GM12892 (cell line): ENCODE measurements around the gene HOOK2.
"Not testable (repeated sequence)": the region's sequence is repeated elsewhere in the genome, so short reads cannot be mapped to it uniquely, and the experiment has no call there.

ENCODE experiments used
- DNase-seq: peaks from one replicate; pipeline ENCODE4 v3.0.0; 2011; ENCODE audit not compliant: insufficient read length
- FAIRE-seq: peaks from 2 replicates; lab custom pipeline; 2011; peaks lifted over from hg19 to GRCh38; lab: Jason Lieb, UNC
- POLR2A ChIP-seq: IDR thresholded peaks from 2 replicates; pipeline ENCODE4 v1.6.1; 2011; ENCODE audit warnings: low read depth, low read length, control low read depth
- POLR2AphosphoS5 ChIP-seq: IDR thresholded peaks from 2 replicates; pipeline ENCODE4 v1.6.1; 2011; ENCODE audit warnings: low read depth, low read length, control low read depth
- TAF1 ChIP-seq: IDR thresholded peaks from 2 replicates; pipeline ENCODE4 v1.6.1; 2011; ENCODE audit warnings: low read depth, mild to moderate bottlenecking, control low read depth, low read length, borderline replicate concordance

The HOOK2 gene

GRCh38 chr19:12720851-12721655 lies 54.3 kb downstream of the HOOK2 start:
- FAIRE-seq, result no peak
- DNase-seq, result no peak

DNA sequence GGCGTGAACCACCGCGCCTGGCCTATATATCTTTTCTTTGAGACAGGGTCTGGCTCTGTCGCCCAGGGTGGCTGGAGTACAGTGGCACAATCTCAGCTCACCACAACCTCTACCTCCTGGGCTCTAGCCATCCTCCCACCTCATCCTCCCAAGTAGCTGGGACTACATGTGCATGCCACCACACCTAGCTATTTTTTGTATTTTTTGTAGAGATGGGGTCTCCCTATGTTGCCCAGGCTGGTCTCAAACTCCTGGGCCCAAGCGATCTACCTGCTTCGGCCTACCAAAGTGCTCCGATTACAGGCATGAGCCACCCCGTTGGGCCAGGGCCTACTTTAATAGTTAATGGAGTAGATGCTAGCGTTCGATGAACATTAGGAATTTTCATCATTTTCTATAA lies 55.1 kb downstream of the HOOK2 start:
- TF ChIP-seq POLR2AphosphoS5 (no peak), POLR2A (no peak), TAF1 (no peak)
- FAIRE-seq, result no peak

More at GRCh38 chr19:12720851-12721655, 54.3 kb downstream of the HOOK2 start:
- TF ChIP-seq POLR2A, result no peak
- TF ChIP-seq TAF1, result no peak
- TF ChIP-seq POLR2AphosphoS5, result no peak

GRCh38 chr19:12715929-12716328 lies 59.4 kb downstream of the HOOK2 start:
- TF ChIP-seq TAF1 (no peak), POLR2A (no peak), POLR2AphosphoS5 (no peak)
- FAIRE-seq (no peak), DNase-seq (no peak)

More for the DNA sequence above, 55.1 kb downstream of the HOOK2 start:
- DNase-seq, result no peak

DNA sequence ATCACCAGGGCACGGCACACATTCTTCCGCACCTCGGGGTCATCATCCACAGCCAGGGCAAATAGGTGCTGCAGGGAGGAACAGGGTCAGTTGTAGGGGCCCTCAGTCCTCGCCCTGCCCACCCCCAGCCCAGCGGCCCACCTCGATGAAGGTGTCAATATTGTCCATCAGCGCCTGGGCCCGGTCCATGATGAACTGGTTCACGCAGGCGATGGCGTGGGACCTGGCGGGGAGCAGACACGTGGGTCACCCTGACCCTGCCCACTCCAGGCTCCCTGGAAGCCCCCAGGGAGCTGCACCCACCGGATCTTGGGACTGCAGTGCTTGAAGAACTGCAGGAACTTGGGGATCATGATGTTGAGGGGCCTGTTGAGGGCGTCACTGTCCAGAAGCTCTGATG lies 60.2 kb downstream of the HOOK2 start:
- no peak for DNase-seq
- FAIRE-seq, result no peak
- TF ChIP-seq POLR2A, result no peak
- TF ChIP-seq TAF1, result no peak
- no peak for TF ChIP-seq POLR2AphosphoS5

GRCh38 chr19:12713304-12713703 lies 62.0 kb downstream of the HOOK2 start:
- not testable (repeated sequence) for DNase-seq

More at GRCh38 chr19:12713304-12713703, 62.0 kb downstream of the HOOK2 start:
- FAIRE-seq, result not testable (repeated sequence)
